HT-29 (cell line): ENCODE data around the gene CELSR3. TPM values are rescaled to one million over a fixed set of nuclear protein-coding genes. Genes with fewer than 3 reads are reported as not detected.

Experiments
- small RNA-seq: library from RNA; depleted of rRNA; stranded (forward); fragments of <200 nt; gene quantifications from one replicate; pipeline ENCODE3, GENCODE V24; 2014
- total RNA-seq: library from RNA; depleted of rRNA; stranded (reverse); fragments of >200 nt; shearing (Covaris generic); gene quantifications from 2 replicates; pipeline ENCODE4 v1.2.3, GENCODE V29; 2014; rRNA removed

CELSR3 gene
- total RNA-seq, 1 experiment from 2014 or later, result 12.5 TPM

Small RNAs within 50 kb of the gene (small RNA-seq; reads per million reads assigned to genes)
- gene AC141002.1, result not detected

Other genes starting within 250 kb of the CELSR3 start
- 194 and 209 TPM in 2 replicates for gene PLXNB1, start 232.8 kb downstream of the CELSR3 start, total RNA-seq
- gene CCDC51, start 222.8 kb downstream of the CELSR3 start, total RNA-seq, result 19.1 and 24.3 TPM in 2 replicates
- 173 and 180 TPM in 2 replicates for gene TMA7, start 222.6 kb downstream of the CELSR3 start, total RNA-seq
- gene ATRIP, start 216.1 kb downstream of the CELSR3 start, total RNA-seq, result 6.7 and 7.7 TPM in 2 replicates
- gene SHISA5, start 158.7 kb downstream of the CELSR3 start, total RNA-seq, result 83.6 and 85.4 TPM in 2 replicates
- gene PFKFB4, start 106.1 kb downstream of the CELSR3 start, total RNA-seq, result 2.0 and 5.0 TPM in 2 replicates
- gene UCN2, start 99.1 kb downstream of the CELSR3 start, total RNA-seq, result not detected in 2 replicates
- 0.10 and 0.31 TPM in 2 replicates for gene COL7A1, start 67.6 kb downstream of the CELSR3 start, total RNA-seq
- 210 and 212 TPM in 2 replicates for gene UQCRC1, start 53.2 kb downstream of the CELSR3 start, total RNA-seq
- not detected in 2 replicates for gene TMEM89, start 41.1 kb downstream of the CELSR3 start, total RNA-seq
- gene SLC26A6, start 27.4 kb downstream of the CELSR3 start, total RNA-seq, result 28.3 and 32.1 TPM in 2 replicates
- 33.8 and 42.8 TPM in 2 replicates for gene NCKIPSD, start 23.0 kb upstream of the CELSR3 start, total RNA-seq
- gene IP6K2, start 54.3 kb upstream of the CELSR3 start, total RNA-seq, result 46.8 and 55.9 TPM in 2 replicates
- gene PRKAR2A, start 185.0 kb upstream of the CELSR3 start, total RNA-seq, result 54.9 and 56.2 TPM in 2 replicates
- gene SLC25A20, start 236.0 kb upstream of the CELSR3 start, total RNA-seq, result 9.1 and 11.3 TPM in 2 replicates